SU-DHL-6 (cell line): ENCODE measurements around the gene CHST9.

Experiments used
- CTCF ChIP-seq: fragments of 200-600 bp; sonication (generic); IDR thresholded peaks from one replicate; pipeline ENCODE4 v1.5.1; 2017; ENCODE audit warnings: antibody characterized with exemption, mild to moderate bottlenecking, low read length, moderate library complexity; ENCODE audit not compliant: insufficient read depth, poor library complexity, severe bottlenecking
- EZH2phosphoT487 ChIP-seq: fragments of 200-600 bp; sonication (generic), shearing (Covaris generic); conservative IDR thresholded peaks from 2 replicates; pipeline ENCODE4 v1.6.1; 2018; ENCODE audit warnings: mild to moderate bottlenecking, antibody characterized with exemption, low read length, moderate library complexity, mixed read lengths

GRCh38 chr18:26911840-26912239 is 273.3 kb downstream of the CHST9 start:
- TF ChIP-seq CTCF (no peak), EZH2phosphoT487 (no peak)
